GM12873 (cell line): ENCODE measurements around the gene NAA38.

Experiments
- TF ChIP-seq, protein P1 (sequence below): IDR thresholded peaks from 2 replicates; pipeline ENCODE4 v1.5.1; 2012; ENCODE audit warnings: low read depth, mild to moderate bottlenecking, moderate library complexity, low read length, control low read depth; ENCODE audit not compliant: insufficient read depth; ENCODE audit errors: missing control alignments

The NAA38 gene

DNA sequence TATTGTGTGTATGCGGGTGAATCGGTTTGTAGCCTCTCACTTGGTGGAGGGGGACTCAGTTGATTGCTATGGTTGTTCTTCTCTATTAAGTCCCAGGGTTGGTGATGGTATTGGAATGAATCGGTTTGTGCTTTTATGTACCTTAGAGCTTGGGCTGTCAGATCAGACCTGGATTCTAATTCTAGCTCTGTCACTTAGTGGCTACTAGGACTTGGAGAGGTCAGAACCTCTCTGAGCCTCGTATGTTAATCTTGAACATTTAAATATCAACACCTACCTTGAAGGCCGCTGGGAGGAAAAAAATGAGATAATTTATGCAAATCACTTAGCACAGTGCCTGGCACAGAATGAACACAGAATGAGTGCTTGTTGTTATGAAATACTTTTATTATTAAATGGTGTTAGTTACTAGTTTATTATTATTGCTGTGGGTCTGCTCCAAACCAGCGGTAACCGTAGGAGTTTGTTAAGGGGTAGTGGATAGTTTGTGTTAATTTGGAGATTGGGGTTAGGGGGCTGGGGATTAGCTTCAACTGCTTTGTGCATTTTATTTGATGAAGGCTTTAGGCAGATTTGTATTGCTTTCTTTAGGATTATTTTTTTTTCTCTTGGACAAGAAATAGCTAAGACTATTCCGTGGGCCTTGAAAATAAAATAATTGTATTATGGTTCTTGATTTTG, 19.8 kb downstream of the NAA38 start:
- TF ChIP-seq, protein P1, sequence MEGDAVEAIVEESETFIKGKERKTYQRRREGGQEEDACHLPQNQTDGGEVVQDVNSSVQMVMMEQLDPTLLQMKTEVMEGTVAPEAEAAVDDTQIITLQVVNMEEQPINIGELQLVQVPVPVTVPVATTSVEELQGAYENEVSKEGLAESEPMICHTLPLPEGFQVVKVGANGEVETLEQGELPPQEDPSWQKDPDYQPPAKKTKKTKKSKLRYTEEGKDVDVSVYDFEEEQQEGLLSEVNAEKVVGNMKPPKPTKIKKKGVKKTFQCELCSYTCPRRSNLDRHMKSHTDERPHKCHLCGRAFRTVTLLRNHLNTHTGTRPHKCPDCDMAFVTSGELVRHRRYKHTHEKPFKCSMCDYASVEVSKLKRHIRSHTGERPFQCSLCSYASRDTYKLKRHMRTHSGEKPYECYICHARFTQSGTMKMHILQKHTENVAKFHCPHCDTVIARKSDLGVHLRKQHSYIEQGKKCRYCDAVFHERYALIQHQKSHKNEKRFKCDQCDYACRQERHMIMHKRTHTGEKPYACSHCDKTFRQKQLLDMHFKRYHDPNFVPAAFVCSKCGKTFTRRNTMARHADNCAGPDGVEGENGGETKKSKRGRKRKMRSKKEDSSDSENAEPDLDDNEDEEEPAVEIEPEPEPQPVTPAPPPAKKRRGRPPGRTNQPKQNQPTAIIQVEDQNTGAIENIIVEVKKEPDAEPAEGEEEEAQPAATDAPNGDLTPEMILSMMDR: no peak

DNA sequence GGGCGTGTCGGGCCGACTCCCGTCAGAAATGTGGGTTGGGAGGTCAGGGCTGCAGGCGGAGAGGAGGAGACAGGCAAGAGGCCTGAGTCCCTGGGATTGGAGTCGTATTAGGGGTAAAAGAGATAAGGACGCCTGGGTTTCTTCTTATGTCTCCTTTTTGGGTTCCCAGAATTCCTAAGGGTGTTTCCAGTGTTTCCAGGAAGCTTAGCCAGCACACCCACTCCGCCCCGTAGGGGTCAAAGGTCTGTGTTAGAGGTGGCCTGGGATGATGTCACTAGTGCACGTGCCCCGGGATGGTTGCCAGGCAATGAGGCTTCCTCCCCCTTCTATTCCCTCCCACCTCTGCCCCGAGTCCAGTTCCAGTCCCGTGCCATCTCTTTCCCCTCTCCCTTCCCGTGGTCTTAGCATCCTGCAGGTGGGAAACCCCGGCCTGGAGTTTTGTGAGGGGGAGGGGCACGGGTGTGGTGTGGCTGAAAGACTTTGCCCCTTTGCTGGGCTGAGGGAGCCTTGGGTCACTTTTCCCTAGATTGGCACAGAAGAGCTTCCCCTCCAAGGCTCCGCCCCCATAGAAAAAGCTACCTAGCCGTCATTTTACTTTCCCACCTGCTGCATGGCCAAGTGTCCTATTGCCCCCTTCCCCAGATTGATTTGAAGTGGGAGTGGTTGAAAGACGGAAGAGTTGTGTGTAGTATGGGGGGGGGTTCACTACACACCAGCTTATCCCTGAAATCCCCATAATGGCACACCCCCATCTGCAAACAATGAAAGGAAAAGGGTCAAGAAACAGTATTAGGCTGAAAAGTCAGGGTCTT, 20.6 kb downstream of the NAA38 start:
- TF ChIP-seq, protein P1: no peak

DNA sequence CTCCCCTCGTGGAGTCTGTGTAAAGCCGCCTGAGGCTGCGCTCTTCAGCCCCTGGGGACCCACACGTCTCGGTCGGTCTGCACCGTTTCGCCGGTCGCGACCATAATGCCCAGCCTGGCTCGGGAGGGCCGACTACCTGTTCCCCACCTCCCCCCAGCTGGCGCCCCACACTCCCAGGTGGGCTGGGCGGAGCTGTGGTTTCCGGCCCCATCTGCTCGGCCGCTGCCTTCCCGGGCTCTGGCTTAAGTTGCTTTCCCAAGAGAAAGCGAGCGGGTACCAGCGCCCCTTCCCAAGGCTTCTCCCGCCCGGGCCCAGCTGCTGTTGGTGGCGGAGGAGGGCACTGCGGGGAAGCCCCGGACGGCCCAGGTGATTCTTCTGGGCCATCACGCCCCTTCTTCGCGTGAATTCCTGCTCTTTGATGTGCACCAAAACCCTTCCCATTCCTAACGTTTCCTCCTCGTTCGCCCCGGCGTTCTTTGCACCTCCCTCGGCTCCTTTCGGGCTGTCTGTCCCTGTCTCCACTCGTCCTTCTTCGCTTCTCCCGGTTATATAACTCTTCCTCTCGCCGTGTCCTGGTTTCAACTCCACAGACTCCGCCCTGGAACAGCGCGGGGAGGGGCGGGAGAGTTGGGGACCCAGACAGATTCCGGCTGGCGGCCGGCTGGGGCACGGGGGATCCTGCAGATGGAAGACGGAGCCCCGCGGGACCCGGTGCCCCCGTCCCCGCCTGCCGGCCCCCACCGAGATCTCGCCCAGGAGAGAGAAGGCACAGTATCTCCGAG, 21.4 kb downstream of the NAA38 start:
- TF ChIP-seq, protein P1: no peak

DNA sequence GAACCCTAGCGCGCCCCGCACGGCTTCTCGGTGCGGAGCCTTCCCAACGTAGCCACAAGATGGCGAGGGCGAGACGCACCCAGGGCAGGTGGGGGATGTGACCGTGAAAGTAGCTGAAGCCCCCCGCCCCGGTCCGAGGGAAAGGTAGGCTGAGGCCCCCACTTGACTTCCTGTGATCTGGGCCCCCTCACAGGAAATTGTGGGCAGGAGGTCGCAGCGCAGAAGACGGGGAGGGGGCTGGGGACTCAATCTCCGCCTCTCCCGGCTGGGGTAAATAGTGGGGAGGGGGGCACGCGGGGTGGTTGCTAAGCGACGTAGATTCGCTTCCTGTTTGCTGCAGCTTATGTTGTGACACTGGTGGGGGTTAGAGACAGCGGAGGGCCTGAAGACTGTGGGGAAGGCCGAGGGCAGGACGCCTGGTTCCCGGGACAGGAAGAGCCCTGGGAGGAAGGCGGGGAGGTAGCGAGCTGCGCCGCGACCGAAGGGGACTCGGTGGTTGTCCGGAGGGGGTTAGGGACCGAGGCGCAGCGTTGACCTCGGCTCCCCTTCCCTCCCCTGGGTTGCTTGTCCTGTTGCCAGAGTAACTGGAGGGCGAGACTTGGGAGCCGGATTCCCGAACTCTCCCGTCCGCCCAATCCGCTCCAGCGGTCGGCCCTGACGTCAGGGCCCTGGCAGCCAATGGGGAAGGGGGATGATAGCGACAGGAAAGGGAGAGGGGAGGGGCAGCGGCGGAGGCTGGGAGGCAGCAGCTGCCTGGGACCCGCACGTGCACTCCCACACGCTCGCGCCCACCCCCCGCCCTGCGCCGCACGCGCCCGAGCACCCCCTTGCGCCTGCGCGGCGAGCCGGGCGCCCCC, 22.2 kb downstream of the NAA38 start:
- TF ChIP-seq, protein P1: peak; percentile 77

DNA sequence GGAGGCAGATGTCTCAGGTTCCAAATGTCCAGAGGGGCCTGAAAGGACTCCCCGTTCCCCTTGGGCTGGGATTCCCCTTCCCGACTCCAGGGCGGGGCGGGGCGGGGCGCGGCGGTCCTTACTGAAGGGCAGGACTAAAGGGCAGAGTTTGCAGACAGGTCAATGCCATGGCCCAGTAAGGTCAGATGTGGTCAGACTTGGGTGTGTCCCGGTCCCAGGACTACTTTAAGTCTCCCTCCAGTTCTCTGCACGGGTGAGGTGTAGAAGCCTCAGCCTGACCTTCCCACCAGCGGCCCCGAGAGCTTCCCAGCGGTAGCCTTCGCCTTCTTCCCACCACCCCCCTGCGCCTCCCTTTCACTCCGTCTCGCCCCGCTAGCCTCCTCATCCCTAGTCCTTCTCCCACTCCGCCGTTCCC, 22.8 kb downstream of the NAA38 start:
- TF ChIP-seq, protein P1: no peak

DNA sequence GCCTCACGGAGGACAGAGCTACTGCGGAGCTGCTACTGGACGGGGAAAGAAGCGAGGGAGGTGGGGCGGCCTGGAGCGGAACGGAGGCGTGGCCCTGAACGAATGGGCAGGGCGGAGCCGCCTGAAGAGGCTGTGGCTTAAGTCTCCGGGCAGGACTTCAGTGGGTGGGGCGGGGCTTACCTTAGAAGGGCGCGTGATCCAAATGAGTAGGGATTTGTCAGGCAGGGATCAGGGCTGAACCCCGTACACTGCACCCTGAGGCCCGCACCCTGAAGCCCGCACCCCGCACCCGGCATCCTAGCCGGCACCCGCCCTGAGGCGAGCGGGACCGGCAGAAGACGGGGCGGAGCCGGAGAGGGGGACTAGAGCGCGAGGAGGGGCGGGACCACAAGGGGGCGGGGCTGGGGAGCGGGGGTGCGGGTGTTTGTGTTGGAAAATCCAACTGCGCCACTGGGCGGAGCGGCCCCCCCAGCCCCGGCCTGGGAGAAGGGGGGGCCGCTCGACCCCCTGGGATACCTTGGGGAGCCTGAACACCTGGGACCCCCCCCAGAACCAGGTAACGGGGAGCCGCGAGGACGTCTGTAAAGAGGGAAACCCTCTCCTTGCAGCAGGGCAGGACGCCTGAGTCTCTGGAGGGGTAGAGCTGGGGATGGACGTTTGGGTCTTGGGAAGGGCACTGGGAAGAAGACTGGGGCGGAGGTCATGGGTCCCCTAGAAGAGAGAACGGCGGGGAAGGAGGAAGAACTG, 23.4 kb downstream of the NAA38 start, which contains the start of gene KDM6B:
Gene KDM6B (plus strand): TSS at position 423 of the 747 bp plus-strand sequence. CDS start 11,338 bp downstream, outside the sequence.
- TF ChIP-seq, protein P1: no peak
